Measurements from ENCODE around the gene GRIK1. TPM values are rescaled to one million over a fixed set of nuclear protein-coding genes. Genes with fewer than 3 reads are reported as not detected.

The GRIK1 gene
- total and polyA plus RNA-seq, 2 experiments from 2014 or later = not detected

DNA sequence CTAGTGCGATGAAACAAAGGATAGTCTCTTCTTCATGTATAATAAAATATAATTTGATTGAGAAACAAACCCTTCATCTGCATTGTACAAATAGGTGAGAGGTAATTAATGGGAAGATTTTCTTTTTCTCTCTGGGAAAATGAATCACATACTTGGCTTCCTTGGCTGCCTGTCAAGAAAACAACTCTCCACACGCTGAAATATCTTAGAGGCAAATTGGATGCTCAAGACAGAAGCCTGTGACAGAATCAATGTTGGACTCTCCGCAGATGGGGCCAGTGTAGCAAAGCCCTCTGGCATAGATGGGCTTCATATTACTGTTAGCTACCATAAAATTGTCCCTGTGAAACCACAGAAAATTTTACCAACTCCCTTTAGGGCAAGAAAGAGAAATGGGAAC lies 186.6 kb downstream of the GRIK1 start:
- no peaks in the 10 kb centered on the region for H3K9me2 ChIP-seq (ENCODE audit: insufficient read depth)
- no peak overlapping the region for H3K4me3 ChIP-seq
- H3K4me2 ChIP-seq (ENCODE audit: unreplicated experiment) = no peak overlapping the region
- TF ChIP-seq EZH2phosphoT487 (IDR thresholded peaks at IDR 0.05; ENCODE audit: insufficient read depth, low read depth) (no peak), EZH2 (IDR thresholded peaks at IDR 0.05; ENCODE audit: insufficient read depth, poor library complexity, severe bottlenecking) (no peak)
- no peaks in the 10 kb centered on the region for H3F3A ChIP-seq (ENCODE audit: insufficient read depth)
- H3K27me3 ChIP-seq (replicated peaks; ENCODE audit: insufficient read depth) = no peaks in the 10 kb centered on the region; the same call in 1 of the 2 replicates
- no peaks in the 10 kb centered on the region for H3K36me3 ChIP-seq (ENCODE audit: low read depth)
- no peaks in the 10 kb centered on the region for H3K79me2 ChIP-seq (ENCODE audit: insufficient read depth)
- no peak overlapping the region for H3K9ac ChIP-seq
- H2AFZ ChIP-seq = no peak overlapping the region
- no peaks in the 10 kb centered on the region for H3K4me1 ChIP-seq (ENCODE audit: insufficient read depth)
- no peak overlapping the region for H3K27ac ChIP-seq
- DNase-seq = peak; percentile 33
- H4K20me1 ChIP-seq (ENCODE audit: insufficient read depth) = no peaks in the 10 kb centered on the region
- WGBS, 2 experiments (ENCODE audit: low coverage in 1 of 2, low lambda C conversion rate in 2 of 2, missing lambda C conversion rate in 2 of 2) = 18 to 23% methylated on average over 3 of the region's 3 CpGs
- in situ Hi-C loops (cut with MboI) = no loop called here
- H3K9me3 ChIP-seq (ENCODE audit: low read depth) = no peaks in the 10 kb centered on the region

GRCh38 chr21:29751473-29752185 lies 188.2 kb downstream of the GRIK1 start:
- Histone ChIP-seq H2AFZ (no peak overlapping the region), H3K9ac (no peak overlapping the region), H3K4me1 (ENCODE audit: insufficient read depth) (no peaks in the 10 kb centered on the region), H3K27me3 (replicated peaks; ENCODE audit: insufficient read depth) (0 out of 2 replicates have a peak, but pooled peaks cover 5% of the 10 kb centered on the region), H3K36me3 (ENCODE audit: low read depth) (no peaks in the 10 kb centered on the region), H3K4me2 (ENCODE audit: unreplicated experiment) (no peak overlapping the region), H3K9me2 (ENCODE audit: insufficient read depth) (no peaks in the 10 kb centered on the region), H3K4me3 (no peak overlapping the region), H3K79me2 (ENCODE audit: insufficient read depth) (no peaks in the 10 kb centered on the region), H3K9me3 (ENCODE audit: low read depth) (no peaks in the 10 kb centered on the region), H3F3A (ENCODE audit: insufficient read depth) (no peaks in the 10 kb centered on the region), H4K20me1 (ENCODE audit: insufficient read depth) (no peaks in the 10 kb centered on the region), H3K27ac (no peak overlapping the region)
- TF ChIP-seq EZH2phosphoT487 (IDR thresholded peaks at IDR 0.05; ENCODE audit: insufficient read depth, low read depth) (no peak), EZH2 (IDR thresholded peaks at IDR 0.05; ENCODE audit: insufficient read depth, poor library complexity, severe bottlenecking) (no peak)
- 69 to 72% methylated on average over 7 of the region's 7 CpGs for WGBS, 2 experiments (ENCODE audit: low coverage in 1 of 2, low lambda C conversion rate in 2 of 2, missing lambda C conversion rate in 2 of 2)
- DNase-seq = no peak
- in situ Hi-C loops (cut with MboI) = no loop called here

DNA sequence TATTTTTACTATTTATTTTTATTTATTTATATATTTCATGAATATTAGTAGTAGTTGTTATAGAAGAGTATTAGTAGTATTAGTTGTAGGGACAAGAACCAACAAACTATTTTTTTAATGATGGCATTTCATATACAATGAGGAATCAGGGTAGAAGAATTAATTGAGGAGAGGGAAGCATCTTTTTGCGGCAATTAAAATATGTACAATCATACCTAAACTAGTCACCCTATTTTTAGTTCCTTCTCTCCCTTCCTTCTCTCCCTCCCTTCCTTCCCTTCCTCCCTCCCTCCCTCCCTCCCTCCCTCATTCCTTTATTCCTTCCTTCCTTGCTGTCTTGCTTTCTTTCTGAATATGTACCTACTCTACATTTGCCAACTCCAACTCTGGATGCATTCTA lies 189.8 kb downstream of the GRIK1 start:
- H3K9ac ChIP-seq = no peak overlapping the region
- TF ChIP-seq EZH2 (IDR thresholded peaks at IDR 0.05; ENCODE audit: insufficient read depth, poor library complexity, severe bottlenecking) (no peak), EZH2phosphoT487 (IDR thresholded peaks at IDR 0.05; ENCODE audit: insufficient read depth, low read depth) (no peak)
- no peaks in the 10 kb centered on the region for H3K9me2 ChIP-seq (ENCODE audit: insufficient read depth)
- no peak overlapping the region for H3K4me2 ChIP-seq (ENCODE audit: unreplicated experiment)
- 92% methylated on average over 1 of the region's 1 CpG for WGBS, 2 experiments (ENCODE audit: low coverage in 1 of 2, low lambda C conversion rate in 2 of 2, missing lambda C conversion rate in 2 of 2)
- no peaks in the 10 kb centered on the region for H3K4me1 ChIP-seq (ENCODE audit: insufficient read depth)
- H3K9me3 ChIP-seq (ENCODE audit: low read depth) = no peaks in the 10 kb centered on the region
- DNase-seq = no peak
- H3K4me3 ChIP-seq = no peak overlapping the region
- in situ Hi-C loops (cut with MboI) = no loop called here
- no peaks in the 10 kb centered on the region for H3K36me3 ChIP-seq (ENCODE audit: low read depth)
- 0 out of 2 replicates have a peak, but pooled peaks cover 5% of the 10 kb centered on the region for H3K27me3 ChIP-seq (replicated peaks; ENCODE audit: insufficient read depth)
- no peak overlapping the region for H3K27ac ChIP-seq
- no peaks in the 10 kb centered on the region for H4K20me1 ChIP-seq (ENCODE audit: insufficient read depth)
- no peaks in the 10 kb centered on the region for H3F3A ChIP-seq (ENCODE audit: insufficient read depth)
- no peak overlapping the region for H2AFZ ChIP-seq
- no peaks in the 10 kb centered on the region for H3K79me2 ChIP-seq (ENCODE audit: insufficient read depth)

DNA sequence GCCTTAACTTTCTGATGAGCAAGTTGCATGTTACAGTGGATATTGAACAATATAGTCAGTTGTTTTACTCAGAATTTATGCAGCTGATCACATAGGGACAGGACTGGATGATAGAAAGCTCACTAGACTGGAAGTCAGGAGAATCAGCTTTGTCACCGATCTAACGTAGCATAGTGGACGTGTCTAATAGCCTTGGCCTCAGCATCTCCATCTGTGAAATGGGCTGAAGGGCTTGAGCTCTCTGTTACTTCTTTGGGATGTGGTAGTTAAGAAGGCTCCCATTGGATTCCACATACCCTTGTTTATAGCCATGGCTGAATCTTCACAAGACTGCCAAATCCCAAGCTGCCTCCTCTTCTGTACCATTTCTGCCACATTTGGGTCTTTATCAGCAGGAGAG lies 190.6 kb downstream of the GRIK1 start:
- no peaks in the 10 kb centered on the region for H3F3A ChIP-seq (ENCODE audit: insufficient read depth)
- H3K27ac ChIP-seq = no peak overlapping the region
- no peaks in the 10 kb centered on the region for H3K36me3 ChIP-seq (ENCODE audit: low read depth)
- no peaks in the 10 kb centered on the region for H3K9me3 ChIP-seq (ENCODE audit: low read depth)
- H3K27me3 ChIP-seq (replicated peaks; ENCODE audit: insufficient read depth) = 0 out of 2 replicates have a peak, but pooled peaks cover 5% of the 10 kb centered on the region
- H3K79me2 ChIP-seq (ENCODE audit: insufficient read depth) = no peaks in the 10 kb centered on the region
- no peak overlapping the region for H3K9ac ChIP-seq
- WGBS, 2 experiments (ENCODE audit: low coverage in 1 of 2, low lambda C conversion rate in 2 of 2, missing lambda C conversion rate in 2 of 2) = 74 to 84% methylated on average over 3 of the region's 3 CpGs
- H3K9me2 ChIP-seq (ENCODE audit: insufficient read depth) = no peaks in the 10 kb centered on the region
- no peak overlapping the region for H2AFZ ChIP-seq
- no peaks in the 10 kb centered on the region for H3K4me1 ChIP-seq (ENCODE audit: insufficient read depth)
- no peaks in the 10 kb centered on the region for H4K20me1 ChIP-seq (ENCODE audit: insufficient read depth)
- TF ChIP-seq EZH2 (IDR thresholded peaks at IDR 0.05; ENCODE audit: insufficient read depth, poor library complexity, severe bottlenecking) = no peak
- no peak for TF ChIP-seq EZH2phosphoT487 (IDR thresholded peaks at IDR 0.05; ENCODE audit: insufficient read depth, low read depth)
- in situ Hi-C loops (cut with MboI) = no loop called here
- H3K4me2 ChIP-seq (ENCODE audit: unreplicated experiment) = no peak overlapping the region
- no peak for DNase-seq
- no peak overlapping the region for H3K4me3 ChIP-seq
